Omental fat pad (tissue), 4 donors: ENCODE measurements around the gene ARHGEF11. TPM values are rescaled to one million over a fixed set of nuclear protein-coding genes. Genes with fewer than 3 reads are reported as not detected.

Experiments used
- ATAC-seq: fragments of 150-250 bp; one replicate; pipeline ENCODE4 v1.9.1; 2016; ENCODE audit warnings: mild to moderate bottlenecking, moderate library complexity; ENCODE audit not compliant: low FRiP score
- DNase-seq: peaks from one replicate; pipeline ENCODE4 v3.0.0-alpha.2; 2019; ENCODE audit warnings: low spot score
- total RNA-seq, 4 donors: library from RNA; depleted of rRNA; stranded (reverse); fragments of >200 nt; gene quantifications; one replicate each; pipeline ENCODE4 v1.1.0, GENCODE V29; 2016
- TF ChIP-seq, protein P1 (sequence below), 3 donors: fragments of 450-650 bp; IDR thresholded peaks; one replicate each; pipeline ENCODE4 v1.5.1; 2016 to 2017; ENCODE audit warnings: antibody characterized with exemption in 3 of 3, mild to moderate bottlenecking in 3 of 3, moderate library complexity in 2 of 3

Gene ARHGEF11
- total RNA-seq, 4 donors from 2014 or later = 26.4 to 46.5 (median 35.6) TPM

DNA sequence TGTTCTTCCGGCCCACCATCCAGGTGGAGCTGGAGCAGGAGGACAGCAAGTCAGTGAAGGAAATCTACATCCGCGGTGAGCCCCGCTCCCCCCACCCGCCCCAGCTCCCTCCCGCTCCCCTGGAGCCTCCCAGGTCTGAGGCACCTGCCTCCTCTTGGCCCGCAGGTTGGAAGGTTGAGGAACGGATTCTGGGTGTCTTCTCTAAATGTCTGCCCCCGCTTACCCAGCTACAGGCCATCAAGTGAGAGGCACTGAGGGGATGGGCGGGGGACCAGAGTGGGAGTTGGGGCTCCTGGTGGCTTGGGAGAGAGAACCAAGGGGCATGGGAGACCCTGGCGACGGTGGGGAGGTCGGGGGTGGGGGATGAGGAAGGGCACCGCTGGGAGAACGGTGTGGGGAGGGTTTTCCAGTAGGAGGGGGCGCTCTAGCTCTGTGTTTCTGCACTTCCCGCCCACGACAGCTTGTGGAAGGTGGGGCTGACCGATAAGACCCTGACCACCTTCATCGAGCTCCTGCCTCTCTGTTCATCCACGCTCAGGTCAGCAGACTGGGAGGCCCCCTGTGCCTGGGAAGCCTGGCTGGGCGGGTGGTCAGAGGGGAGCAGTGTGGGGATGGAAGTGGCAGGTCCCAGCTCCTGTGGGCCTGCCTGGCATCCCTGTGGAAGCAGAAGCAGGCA, 120.9 kb downstream of the ARHGEF11 start:
- ATAC-seq (no peak), DNase-seq (no peak)
- TF ChIP-seq, protein P1, sequence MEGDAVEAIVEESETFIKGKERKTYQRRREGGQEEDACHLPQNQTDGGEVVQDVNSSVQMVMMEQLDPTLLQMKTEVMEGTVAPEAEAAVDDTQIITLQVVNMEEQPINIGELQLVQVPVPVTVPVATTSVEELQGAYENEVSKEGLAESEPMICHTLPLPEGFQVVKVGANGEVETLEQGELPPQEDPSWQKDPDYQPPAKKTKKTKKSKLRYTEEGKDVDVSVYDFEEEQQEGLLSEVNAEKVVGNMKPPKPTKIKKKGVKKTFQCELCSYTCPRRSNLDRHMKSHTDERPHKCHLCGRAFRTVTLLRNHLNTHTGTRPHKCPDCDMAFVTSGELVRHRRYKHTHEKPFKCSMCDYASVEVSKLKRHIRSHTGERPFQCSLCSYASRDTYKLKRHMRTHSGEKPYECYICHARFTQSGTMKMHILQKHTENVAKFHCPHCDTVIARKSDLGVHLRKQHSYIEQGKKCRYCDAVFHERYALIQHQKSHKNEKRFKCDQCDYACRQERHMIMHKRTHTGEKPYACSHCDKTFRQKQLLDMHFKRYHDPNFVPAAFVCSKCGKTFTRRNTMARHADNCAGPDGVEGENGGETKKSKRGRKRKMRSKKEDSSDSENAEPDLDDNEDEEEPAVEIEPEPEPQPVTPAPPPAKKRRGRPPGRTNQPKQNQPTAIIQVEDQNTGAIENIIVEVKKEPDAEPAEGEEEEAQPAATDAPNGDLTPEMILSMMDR (IDR thresholded peaks at IDR 0.05) = no peak

GRCh38 chr1:156923670-156924477, 121.7 kb downstream of the ARHGEF11 start:
- DNase-seq (no peak), ATAC-seq (no peak)
- TF ChIP-seq, protein P1 (IDR thresholded peaks at IDR 0.05) = no peak

- ATAC-seq (no peak), DNase-seq (no peak)
- TF ChIP-seq, protein P1 (IDR thresholded peaks at IDR 0.05) = no peak
Observed at GRCh38 chr1:156922986-156923669, 122.4 kb downstream of the ARHGEF11 start.

- ATAC-seq = no peak
- TF ChIP-seq, protein P1 (IDR thresholded peaks at IDR 0.05) = no peak
- DNase-seq = no peak
Observed at GRCh38 chr1:156921053-156921529, 124.5 kb downstream of the ARHGEF11 start.

- peak; percentile 69 for ATAC-seq
- TF ChIP-seq, protein P1 (IDR thresholded peaks at IDR 0.05) = peak in 1 of 3 donors; percentile 47
- peak; percentile 43 for DNase-seq
Observed at GRCh38 chr1:156920233-156921052, 125.1 kb downstream of the ARHGEF11 start, which contains the start of gene LRRC71. TSS of gene LRRC71 (plus strand) at chr1:156920632. CDS start at chr1:156920804, 172 bp downstream.

GRCh38 chr1:156914440-156914856, 131.1 kb downstream of the ARHGEF11 start:
- DNase-seq = no peak
- peak; percentile 17 for ATAC-seq
- TF ChIP-seq, protein P1 (IDR thresholded peaks at IDR 0.05) = no peak
